ENCODE results near the gene ATP1B1. TPM values are rescaled to one million over a fixed set of nuclear protein-coding genes. Genes with fewer than 3 reads are reported as not detected.

Gene ATP1B1
- total and polyA plus RNA-seq, 2 of the 13 experiments (the other 11 are each of a cell fraction or from before 2014, with no cell fraction given), result 134 to 135 TPM

GRCh38 chr1:169108863-169109560 is 2.5 kb downstream of the ATP1B1 start (continued):
- TF ChIP-seq SRF (IDR thresholded peaks at IDR 0.05; ENCODE audit: low read depth, low read length) (no peak), RFXAP (CRISPR knock-in tag; IDR thresholded peaks at IDR 0.05; ENCODE audit: borderline replicate concordance) (no peak), ZNF776 (CRISPR knock-in tag; IDR thresholded peaks at IDR 0.05) (no peak), IKZF1 (IDR thresholded peaks at IDR 0.05) (no peak), NKX3-1 (CRISPR knock-in tag; IDR thresholded peaks at IDR 0.05) (0 out of 2 replicates have a peak, but pooled peaks have one; percentile 34), ELF3 (CRISPR knock-in tag; IDR thresholded peaks at IDR 0.05) (no peak), TGIF2 (CRISPR knock-in tag; IDR thresholded peaks at IDR 0.05) (no peak; the same call in 1 of the 2 replicates), ZBTB10 (CRISPR knock-in tag; IDR thresholded peaks at IDR 0.05; ENCODE audit: borderline replicate concordance) (no peak), ZNF644 (CRISPR knock-in tag; IDR thresholded peaks at IDR 0.05; ENCODE audit: low read depth) (no peak), KLF6 (CRISPR knock-in tag; IDR thresholded peaks at IDR 0.05) (no peak), ZBTB42 (CRISPR knock-in tag; IDR thresholded peaks at IDR 0.05) (no peak), GABPB1 (CRISPR knock-in tag; IDR thresholded peaks at IDR 0.05) (no peak), ZNF772 (CRISPR knock-in tag; IDR thresholded peaks at IDR 0.05) (0 out of 2 replicates have a peak, but pooled peaks have one; percentile 4), ZNF768 (CRISPR knock-in tag; IDR thresholded peaks at IDR 0.05) (no peak), POGZ (CRISPR knock-in tag; IDR thresholded peaks at IDR 0.05) (no peak), ZIK1 (CRISPR knock-in tag; IDR thresholded peaks at IDR 0.05; ENCODE audit: borderline replicate concordance, low read depth) (no peak), YEATS4 (CRISPR knock-in tag; IDR thresholded peaks at IDR 0.05; ENCODE audit: borderline replicate concordance) (0 out of 2 replicates have a peak, but pooled peaks have one; percentile 46), ZNF569 (CRISPR knock-in tag; IDR thresholded peaks at IDR 0.05; ENCODE audit: borderline replicate concordance) (no peak), ZNF331 (CRISPR knock-in tag; IDR thresholded peaks at IDR 0.05) (no peak), ZNF335 (CRISPR knock-in tag; IDR thresholded peaks at IDR 0.05) (no peak), ZNF784 (CRISPR knock-in tag; IDR thresholded peaks at IDR 0.05; ENCODE audit: borderline replicate concordance) (no peak), FLYWCH1 (CRISPR knock-in tag; IDR thresholded peaks at IDR 0.05) (no peak)
- TF ChIP-seq, protein P1, sequence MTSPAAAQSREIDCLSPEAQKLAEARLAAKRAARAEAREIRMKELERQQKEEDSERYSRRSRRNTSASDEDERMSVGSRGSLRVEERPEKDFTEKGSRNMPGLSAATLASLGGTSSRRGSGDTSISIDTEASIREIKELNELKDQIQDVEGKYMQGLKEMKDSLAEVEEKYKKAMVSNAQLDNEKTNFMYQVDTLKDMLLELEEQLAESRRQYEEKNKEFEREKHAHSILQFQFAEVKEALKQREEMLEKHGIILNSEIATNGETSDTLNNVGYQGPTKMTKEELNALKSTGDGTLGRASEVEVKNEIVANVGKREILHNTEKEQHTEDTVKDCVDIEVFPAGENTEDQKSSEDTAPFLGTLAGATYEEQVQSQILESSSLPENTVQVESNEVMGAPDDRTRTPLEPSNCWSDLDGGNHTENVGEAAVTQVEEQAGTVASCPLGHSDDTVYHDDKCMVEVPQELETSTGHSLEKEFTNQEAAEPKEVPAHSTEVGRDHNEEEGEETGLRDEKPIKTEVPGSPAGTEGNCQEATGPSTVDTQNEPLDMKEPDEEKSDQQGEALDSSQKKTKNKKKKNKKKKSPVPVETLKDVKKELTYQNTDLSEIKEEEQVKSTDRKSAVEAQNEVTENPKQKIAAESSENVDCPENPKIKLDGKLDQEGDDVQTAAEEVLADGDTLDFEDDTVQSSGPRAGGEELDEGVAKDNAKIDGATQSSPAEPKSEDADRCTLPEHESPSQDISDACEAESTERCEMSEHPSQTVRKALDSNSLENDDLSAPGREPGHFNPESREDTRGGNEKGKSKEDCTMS (CRISPR knock-in tag; conservative IDR thresholded peaks at IDR 0.05), result no peak
- TF ChIP-seq, protein P2, sequence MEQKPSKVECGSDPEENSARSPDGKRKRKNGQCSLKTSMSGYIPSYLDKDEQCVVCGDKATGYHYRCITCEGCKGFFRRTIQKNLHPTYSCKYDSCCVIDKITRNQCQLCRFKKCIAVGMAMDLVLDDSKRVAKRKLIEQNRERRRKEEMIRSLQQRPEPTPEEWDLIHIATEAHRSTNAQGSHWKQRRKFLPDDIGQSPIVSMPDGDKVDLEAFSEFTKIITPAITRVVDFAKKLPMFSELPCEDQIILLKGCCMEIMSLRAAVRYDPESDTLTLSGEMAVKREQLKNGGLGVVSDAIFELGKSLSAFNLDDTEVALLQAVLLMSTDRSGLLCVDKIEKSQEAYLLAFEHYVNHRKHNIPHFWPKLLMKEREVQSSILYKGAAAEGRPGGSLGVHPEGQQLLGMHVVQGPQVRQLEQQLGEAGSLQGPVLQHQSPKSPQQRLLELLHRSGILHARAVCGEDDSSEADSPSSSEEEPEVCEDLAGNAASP (CRISPR knock-in tag; IDR thresholded peaks at IDR 0.05; ENCODE audit: borderline replicate concordance), result no peak
